Activated effector memory CD4-positive, alpha-beta T cell treated with Interleukin-2 at 50 U/mL for 16 hours (primary cell): ENCODE results near the gene RRH.
"Not testable (repeated sequence)": the region's sequence is repeated elsewhere in the genome, so short reads cannot be mapped to it uniquely, and the experiment has no call there.

Experiments
- DNase-seq: peaks from one replicate; pipeline ENCODE4 v3.0.0-alpha.2; 2020

RRH gene, protein sequence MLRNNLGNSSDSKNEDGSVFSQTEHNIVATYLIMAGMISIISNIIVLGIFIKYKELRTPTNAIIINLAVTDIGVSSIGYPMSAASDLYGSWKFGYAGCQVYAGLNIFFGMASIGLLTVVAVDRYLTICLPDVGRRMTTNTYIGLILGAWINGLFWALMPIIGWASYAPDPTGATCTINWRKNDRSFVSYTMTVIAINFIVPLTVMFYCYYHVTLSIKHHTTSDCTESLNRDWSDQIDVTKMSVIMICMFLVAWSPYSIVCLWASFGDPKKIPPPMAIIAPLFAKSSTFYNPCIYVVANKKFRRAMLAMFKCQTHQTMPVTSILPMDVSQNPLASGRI

DNA sequence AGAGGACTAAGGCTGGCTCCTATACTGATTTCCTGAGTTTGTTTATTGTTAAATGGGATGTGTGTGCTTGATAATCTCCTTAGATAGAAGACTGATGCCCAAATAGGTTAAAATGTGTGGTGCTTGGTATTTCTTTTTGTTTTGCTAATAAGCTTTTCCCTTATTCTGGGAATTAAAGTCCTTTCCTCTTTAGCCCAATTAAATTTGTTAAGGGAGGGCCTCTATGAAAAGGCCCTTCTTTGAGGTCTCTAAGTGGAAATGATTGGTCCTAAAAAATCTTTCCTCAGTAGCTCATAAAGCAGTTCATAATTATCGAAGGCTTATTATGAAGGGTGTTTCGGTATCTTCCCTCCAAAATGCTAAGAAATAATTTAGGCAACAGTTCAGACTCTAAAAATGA is at the start of gene RRH:
Gene RRH (plus strand): TSS at position 301 of the 400 bp plus-strand sequence. CDS start 56 bp downstream, at position 357.
- no peak for DNase-seq

DNA sequence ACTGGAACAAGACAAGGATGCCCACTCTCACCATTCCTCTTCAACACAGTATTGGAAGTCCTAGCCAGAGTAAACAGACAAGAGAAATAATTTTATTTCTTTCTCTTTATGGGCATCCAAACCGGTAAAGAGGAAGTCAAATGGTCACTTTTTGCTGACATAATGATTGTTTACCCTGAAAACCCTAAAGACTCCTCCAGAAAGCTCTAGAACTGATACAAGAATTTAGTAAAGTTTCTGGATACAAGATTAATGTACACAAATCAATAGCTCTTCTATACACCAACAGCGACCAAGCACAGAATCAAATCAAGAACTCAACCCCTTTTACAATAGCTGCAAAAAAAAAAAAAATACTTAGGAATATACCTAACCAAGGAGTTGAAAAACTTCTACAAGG is 45.7 kb upstream of the RRH start:
- DNase-seq, result not testable (repeated sequence)

GRCh38 chr4:109786846-109787245 is 40.9 kb upstream of the RRH start:
- DNase-seq, result no peak

- no peak for DNase-seq
Measured at GRCh38 chr4:109787807-109788206, 40.0 kb upstream of the RRH start.

- no peak for DNase-seq
Measured at GRCh38 chr4:109795059-109795458, 32.7 kb upstream of the RRH start.

- no peak for DNase-seq
Measured at GRCh38 chr4:109798866-109799265, 28.9 kb upstream of the RRH start.

DNA sequence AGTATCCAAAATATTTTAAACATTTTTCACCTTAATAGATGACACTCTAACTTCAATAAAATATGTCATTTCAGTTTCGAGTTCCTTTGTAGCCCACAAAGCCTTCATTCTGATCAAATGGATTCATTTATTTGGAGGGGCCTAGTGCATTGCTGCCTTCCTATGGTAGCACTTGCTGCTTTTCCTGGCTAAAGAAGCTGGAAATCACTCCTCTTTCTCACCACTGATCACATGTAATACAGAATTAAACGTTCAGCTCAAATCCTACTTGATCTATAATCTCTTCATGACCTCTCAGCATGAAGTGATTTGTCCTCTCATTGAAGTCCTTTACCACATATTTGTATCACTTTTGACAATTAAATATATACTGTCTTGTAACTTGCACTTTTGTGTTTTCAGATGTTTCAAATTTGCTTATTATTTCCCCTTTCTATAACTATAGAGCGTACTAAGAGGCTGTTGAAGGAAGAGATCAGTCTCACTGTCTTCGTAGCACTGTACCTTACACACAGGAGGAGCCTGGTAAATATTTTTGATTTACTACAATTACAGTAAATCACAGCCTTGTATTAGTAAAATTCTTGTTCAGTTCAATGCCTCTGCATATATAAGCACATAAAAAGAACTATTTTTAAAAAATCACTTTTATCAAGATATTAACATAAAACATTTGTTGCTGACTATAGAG is 26.5 kb upstream of the RRH start:
- DNase-seq, result no peak

GRCh38 chr4:109801895-109802319 is 25.9 kb upstream of the RRH start, which contains the start of gene CFI:
TSS of gene CFI (minus strand) at chr4:109801999. CDS start at chr4:109801971, 28 bp downstream.
- DNase-seq, result no peak

- no peak for DNase-seq
Measured at GRCh38 chr4:109803924-109804571, 23.7 kb upstream of the RRH start.

- DNase-seq, result no peak
Measured at GRCh38 chr4:109809655-109810054, 18.1 kb upstream of the RRH start.

- DNase-seq, result no peak
Measured at GRCh38 chr4:109810552-109811387, 17.0 kb upstream of the RRH start.

DNA sequence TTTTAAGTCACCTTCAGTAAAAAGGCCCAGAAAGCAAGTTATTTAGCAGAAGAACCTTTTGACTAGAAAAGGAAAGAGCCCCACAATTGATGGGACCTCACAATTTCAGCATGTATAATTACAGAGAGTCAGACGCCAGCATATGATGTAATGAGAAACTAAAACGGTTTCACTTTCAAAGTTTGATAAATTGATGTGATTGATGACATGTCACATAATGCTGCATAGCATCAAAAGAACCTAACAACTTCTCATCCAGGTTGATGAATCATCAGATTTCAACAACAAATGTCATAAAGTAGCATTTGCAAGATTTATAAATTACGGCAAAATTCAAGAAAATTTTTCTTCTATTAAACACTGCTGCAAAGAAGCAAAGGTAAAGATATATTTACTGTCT is 16.1 kb upstream of the RRH start:
- no peak for DNase-seq

- DNase-seq, result peak; percentile 79
Measured at GRCh38 chr4:109815151-109816081, 12.4 kb upstream of the RRH start, which contains the start of gene GAR1. TSS of gene GAR1 (plus strand) at chr4:109815762. CDS start at chr4:109816165, 403 bp downstream.

GRCh38 chr4:109816082-109816442 is 11.7 kb upstream of the RRH start:
- peak; percentile 30 for DNase-seq

DNA sequence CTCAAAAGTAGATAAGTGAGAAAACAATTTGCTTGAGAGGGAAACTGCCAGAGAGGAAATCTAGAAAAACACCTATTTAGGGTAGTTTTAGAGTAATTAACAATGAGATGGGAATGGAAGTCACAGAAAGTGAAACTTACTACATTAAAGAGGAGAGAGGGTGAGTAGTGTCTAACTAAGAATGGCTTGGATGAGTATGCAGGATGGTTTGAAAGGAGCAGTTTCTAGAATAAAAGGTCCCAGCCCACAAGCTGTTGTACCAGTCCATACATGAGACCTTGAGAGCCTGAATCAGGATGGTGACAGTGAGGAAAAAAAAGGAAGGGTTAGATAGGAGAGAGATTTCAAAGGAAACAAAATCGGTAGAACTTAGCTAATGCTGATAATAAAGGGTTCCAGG is 10.9 kb upstream of the RRH start:
- no peak for DNase-seq

DNA sequence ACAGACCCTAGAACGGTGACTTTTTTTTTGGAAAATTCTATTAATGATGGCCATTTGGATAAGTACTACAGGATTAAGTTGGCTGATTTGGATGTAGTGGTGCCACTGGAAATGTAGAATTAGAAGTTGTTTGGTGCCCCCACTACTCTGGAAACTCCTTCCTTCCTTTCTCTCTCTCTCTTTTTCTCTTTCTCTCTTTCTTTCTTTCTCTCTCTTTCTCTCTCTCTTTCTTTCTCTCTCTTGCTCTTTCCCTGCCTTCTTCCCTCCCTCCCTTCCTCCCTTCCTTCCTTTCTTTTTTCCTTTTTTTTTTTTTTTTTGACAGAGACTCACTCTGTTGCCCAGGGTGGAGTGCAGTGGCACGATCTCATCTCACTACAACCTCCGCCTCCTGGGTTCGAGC is 9.5 kb upstream of the RRH start:
- DNase-seq, result no peak

- DNase-seq, result no peak
Measured at GRCh38 chr4:109820563-109820962, 7.2 kb upstream of the RRH start.

DNA sequence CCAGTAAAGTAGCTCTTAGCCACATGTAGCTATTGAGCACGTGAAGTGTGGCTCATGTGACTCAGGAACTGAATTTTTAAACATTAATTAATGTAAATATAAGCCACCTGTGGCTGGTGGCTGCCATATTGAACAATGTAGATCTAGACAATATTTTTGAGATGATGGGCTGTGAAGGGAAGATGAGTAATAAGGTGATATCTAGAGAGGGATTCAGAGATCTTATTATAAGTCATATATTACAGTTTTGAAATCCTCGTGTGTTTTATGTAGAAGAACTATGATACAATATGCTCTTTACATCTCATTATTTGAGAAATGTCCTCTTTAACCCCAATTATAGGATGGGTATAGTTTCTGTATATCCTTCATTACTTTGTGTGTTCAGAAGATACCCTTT is 6.6 kb upstream of the RRH start:
- DNase-seq, result no peak

DNA sequence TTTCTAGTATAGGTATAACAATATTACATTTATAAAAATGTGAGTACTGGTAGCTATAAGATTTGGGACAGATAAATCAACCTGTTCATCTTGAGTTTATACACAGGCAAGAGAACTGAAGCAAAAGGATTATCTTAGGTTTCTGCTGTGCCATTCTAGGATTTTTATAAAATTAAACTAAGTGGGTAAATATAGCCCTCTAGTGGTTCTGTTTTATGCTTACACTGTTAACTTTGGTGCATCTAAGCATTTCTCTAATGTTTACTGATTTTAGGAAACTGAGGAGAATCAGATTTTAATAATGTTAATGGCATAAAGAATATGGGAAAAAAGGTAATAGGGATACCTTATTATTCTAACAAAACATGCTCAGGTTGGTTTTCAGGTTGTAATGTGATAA is 1.1 kb upstream of the RRH start:
- DNase-seq, result no peak

DNA sequence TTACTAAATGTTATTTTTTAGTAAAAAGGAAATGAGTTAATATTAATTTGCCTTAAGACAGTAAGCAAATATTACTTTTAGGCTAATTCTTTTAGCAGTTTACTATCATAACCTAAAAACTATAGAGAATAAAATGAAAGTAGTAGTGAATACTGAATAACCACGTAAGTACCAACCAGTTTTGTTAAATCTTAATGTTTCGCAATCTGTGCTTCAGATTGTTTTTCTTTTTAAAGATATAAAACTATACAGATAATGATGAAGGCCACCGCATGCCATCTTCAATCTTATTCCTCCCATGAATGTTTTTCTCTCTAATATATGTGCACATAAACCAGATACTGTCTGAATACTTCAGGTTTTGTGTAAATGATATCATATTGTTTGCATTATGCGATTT is 6.0 kb downstream of the RRH start:
- DNase-seq, result no peak

DNA sequence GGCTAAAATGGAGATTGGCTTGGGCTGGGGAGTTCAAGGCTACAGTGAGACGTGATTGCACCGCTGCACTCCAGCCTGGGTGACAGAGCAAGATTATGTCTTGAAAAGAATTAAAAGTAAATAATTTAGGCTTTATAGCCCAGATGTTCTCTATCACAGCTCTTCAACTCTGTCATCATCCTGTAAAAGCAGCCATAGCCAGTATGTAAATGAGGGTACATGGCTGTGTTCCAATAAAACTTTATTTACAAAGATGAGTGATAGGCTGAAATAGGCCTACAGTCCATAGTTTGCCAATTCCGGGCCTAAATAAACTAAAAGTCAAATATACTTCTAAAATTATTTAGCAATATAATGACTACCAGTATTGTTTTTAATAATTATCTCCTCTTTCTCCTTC is 9.2 kb downstream of the RRH start:
- no peak for DNase-seq
